PC-9 (cell line): Measurements from ENCODE around the gene PARP8. TPM values are rescaled to one million over a fixed set of nuclear protein-coding genes. Genes with fewer than 3 reads are reported as not detected.

Experiments used
- BruUV-seq: library from RNA; stranded (reverse); fragments of 400-500 nt; replicated peaks from 2 replicates; lab custom pipeline; 2021; lab: Mats Ljungman, UMichigan
- CTCF ChIA-PET: fragments of 300-600 bp; sonication (Branson Sonifier 250); formaldehyde crosslinking; loops from one replicate; lab custom pipeline; 2022; ENCODE audit warnings: antibody characterized with exemption; lab: Charles Lee
- POLR2A ChIA-PET: fragments of 300-600 bp; sonication (Branson Sonifier 250); formaldehyde crosslinking; loops from one replicate; lab custom pipeline; 2022; ENCODE audit warnings: antibody characterized with exemption; ENCODE audit not compliant: unreplicated experiment; lab: Charles Lee
- DNase-seq, 2 experiments: peaks; one replicate each; pipeline versions ENCODE4 v3.0.0 to v3.0.0-alpha.2; 2015 to 2022; ENCODE audit warnings: mixed read lengths in 1 of 2
- H2AFZ ChIP-seq: fragments of 200-600 bp; sonication (generic); 2 replicates; pipeline ENCODE4 v1.8.1; 2017; ENCODE audit warnings: antibody characterized with exemption
- H3F3A ChIP-seq: fragments of 200-600 bp; sonication (generic); 2 replicates; pipeline ENCODE4 v1.8.1; 2017; ENCODE audit warnings: antibody characterized with exemption, mild to moderate bottlenecking, low read depth; ENCODE audit not compliant: insufficient read depth
- H3K27ac ChIP-seq: fragments of 200-600 bp; sonication (generic); 2 replicates; pipeline ENCODE4 v1.6.1; 2016; ENCODE audit warnings: mixed run types
- H3K27me3 ChIP-seq: fragments of 200-600 bp; sonication (generic); 2 replicates; pipeline ENCODE4 v1.6.1; 2016; ENCODE audit warnings: low read depth, mixed run types; ENCODE audit not compliant: insufficient read depth
- H3K36me3 ChIP-seq: fragments of 200-600 bp; sonication (generic); 2 replicates; pipeline ENCODE4 v1.6.1; 2016; ENCODE audit warnings: low read depth, mixed run types
- H3K4me1 ChIP-seq: fragments of 200-600 bp; sonication (generic); replicated peaks from 2 replicates; pipeline ENCODE4 v1.6.1; 2016; ENCODE audit warnings: mixed run types; ENCODE audit not compliant: insufficient read depth
- H3K4me2 ChIP-seq: fragments of 200-600 bp; sonication (generic); 2 replicates; pipeline ENCODE4 v1.6.1; 2017; ENCODE audit warnings: mixed run types
- H3K4me3 ChIP-seq: fragments of 200-600 bp; sonication (generic); 2 replicates; pipeline ENCODE4 v1.6.1; 2016; ENCODE audit warnings: mixed run types
- H3K79me2 ChIP-seq: fragments of 200-600 bp; sonication (generic); 2 replicates; pipeline ENCODE4 v1.6.1; 2017; ENCODE audit warnings: low read depth, mixed run types
- H3K9me2 ChIP-seq: fragments of 200-600 bp; sonication (generic); 2 replicates; pipeline ENCODE4 v1.8.1; 2017; ENCODE audit warnings: mild to moderate bottlenecking; ENCODE audit not compliant: insufficient read depth
- H3K9me3 ChIP-seq: fragments of 200-600 bp; sonication (generic); 2 replicates; pipeline ENCODE4 v1.8.1; 2016; ENCODE audit warnings: low read depth; ENCODE audit not compliant: insufficient read depth
- H4K20me1 ChIP-seq: fragments of 200-600 bp; sonication (generic); 2 replicates; pipeline ENCODE4 v1.8.1; 2017; ENCODE audit not compliant: insufficient read depth
- CTCF ChIP-seq: fragments of 200-600 bp; sonication (generic); conservative IDR thresholded peaks from 2 replicates; pipeline ENCODE4 v1.6.1; 2017; ENCODE audit warnings: mixed run types, antibody characterized with exemption, mild to moderate bottlenecking, moderate library complexity
- EZH2 ChIP-seq: fragments of 200-600 bp; sonication (generic); IDR thresholded peaks from 2 replicates; pipeline ENCODE4 v1.8.0; 2017; ENCODE audit warnings: antibody characterized with exemption, low read depth
- intact Hi-C: fragments of 100-400 bp; cut with micrococcal nuclease; formaldehyde crosslinking; loops from one replicate; pipeline ENCODE4 v1.10.0; 2022; ENCODE audit not compliant: unreplicated experiment
- total RNA-seq: library from RNA; stranded (reverse); gene quantifications from 2 replicates; pipeline ENCODE4 v1.2.3, GENCODE V29; 2021

Gene PARP8
- total RNA-seq, 1 experiment from 2014 or later: 17.6 TPM

GRCh38 chr5:50711280-50711679 lies 44.8 kb downstream of the PARP8 start:
- no peak overlapping the region for H3K4me3 ChIP-seq

GRCh38 chr5:50712479-50712878 lies 46.0 kb downstream of the PARP8 start:
- Histone ChIP-seq H3K4me3 (no peak overlapping the region), H2AFZ (no peak overlapping the region), H3K36me3 (no peaks in the 10 kb centered on the region), H3K79me2 (no peaks in the 10 kb centered on the region), H3K9me3 (no peaks in the 10 kb centered on the region), H4K20me1 (no peaks in the 10 kb centered on the region), H3K4me2 (no peak overlapping the region), H3K4me1 (no peaks in the 10 kb centered on the region), H3F3A (no peaks in the 10 kb centered on the region), H3K9me2 (no peaks in the 10 kb centered on the region), H3K27ac (no peak overlapping the region), H3K27me3 (no peaks in the 10 kb centered on the region)
- DNase-seq: no peak
- intact Hi-C loops: no loop called here
- no TSS peak for BruUV-seq
- POLR2A ChIA-PET: no interaction called here
- CTCF ChIA-PET: no interaction called here
- TF ChIP-seq CTCF: no peak
- no peak for TF ChIP-seq EZH2

More at GRCh38 chr5:50711280-50711679, 44.8 kb downstream of the PARP8 start:
- CTCF ChIA-PET: no interaction called here
- POLR2A ChIA-PET: no interaction called here
- Histone ChIP-seq H3K27me3 (no peaks in the 10 kb centered on the region), H2AFZ (no peak overlapping the region), H3F3A (no peaks in the 10 kb centered on the region), H3K4me1 (no peaks in the 10 kb centered on the region), H3K4me2 (no peak overlapping the region), H3K27ac (no peak overlapping the region), H4K20me1 (no peaks in the 10 kb centered on the region), H3K36me3 (no peaks in the 10 kb centered on the region), H3K9me2 (no peaks in the 10 kb centered on the region), H3K79me2 (no peaks in the 10 kb centered on the region), H3K9me3 (no peaks in the 10 kb centered on the region)
- no peak for DNase-seq
- no TSS peak for BruUV-seq
- intact Hi-C loops: loop anchor here (2.0 kb wide), 1 partner anchor 20 kb away; no protein-coding TSS in a partner anchor
- TF ChIP-seq CTCF (no peak), EZH2 (no peak)

- Histone ChIP-seq H3K4me2 (no peak overlapping the region), H3K4me1 (no peaks in the 10 kb centered on the region), H3F3A (no peaks in the 10 kb centered on the region), H3K79me2 (no peaks in the 10 kb centered on the region), H3K9me2 (no peaks in the 10 kb centered on the region), H3K9me3 (no peaks in the 10 kb centered on the region), H4K20me1 (no peaks in the 10 kb centered on the region), H3K4me3 (no peak overlapping the region), H2AFZ (no peak overlapping the region), H3K27me3 (no peaks in the 10 kb centered on the region), H3K36me3 (no peaks in the 10 kb centered on the region), H3K27ac (no peak overlapping the region)
- ChIA-PET CTCF (no interaction called here), POLR2A (no interaction called here)
- TF ChIP-seq CTCF: no peak
- no peak for TF ChIP-seq EZH2
- no TSS peak for BruUV-seq
- DNase-seq: no peak
- intact Hi-C loops: no loop called here
Measured at GRCh38 chr5:50715001-50715400, 48.6 kb downstream of the PARP8 start.
